ENCODE measurements around the gene MAPKBP1. TPM values are rescaled to one million over a fixed set of nuclear protein-coding genes. Genes with fewer than 3 reads are reported as not detected.

The MAPKBP1 gene
- total and polyA plus RNA-seq, 12 donors: 3.4 to 27.2 (median 13.3) TPM

- peaks cover 0 to 40% (median 0%) of the 10 kb centered on the region in 9 donors for H3K36me3 ChIP-seq
- WGBS, 2 donors: 95% methylated on average over 5 of the region's 5 CpGs
- ATAC-seq (peak in 4 of 8 donors; percentile 6 to 10 (median 8)), DNase-seq (no peak)
- H3K4me3 ChIP-seq: no peak overlapping the region
- H3K4me1 ChIP-seq: peaks cover 0 to 27% (median 6%) of the 10 kb centered on the region in 9 donors
- TF ChIP-seq CTCF (IDR thresholded peaks at IDR 0.05): no peak
- no peak overlapping the region for H3K27ac ChIP-seq
- no peaks in the 10 kb centered on the region for H3K9me3 ChIP-seq
- no peaks in the 10 kb centered on the region for H3K27me3 ChIP-seq
- intact Hi-C loops (cut with DNase I): loop anchor here (1.0 to 10.0 kb wide), 11 partner anchors 37 to 346 kb away; partner anchors contain the start of genes MAPKBP1 (in 7 of the 10) and TYRO3 (in 5 of the 10)
Observed at GRCh38 chr15:41810651-41811431, 36.6 kb downstream of the MAPKBP1 start.

DNA sequence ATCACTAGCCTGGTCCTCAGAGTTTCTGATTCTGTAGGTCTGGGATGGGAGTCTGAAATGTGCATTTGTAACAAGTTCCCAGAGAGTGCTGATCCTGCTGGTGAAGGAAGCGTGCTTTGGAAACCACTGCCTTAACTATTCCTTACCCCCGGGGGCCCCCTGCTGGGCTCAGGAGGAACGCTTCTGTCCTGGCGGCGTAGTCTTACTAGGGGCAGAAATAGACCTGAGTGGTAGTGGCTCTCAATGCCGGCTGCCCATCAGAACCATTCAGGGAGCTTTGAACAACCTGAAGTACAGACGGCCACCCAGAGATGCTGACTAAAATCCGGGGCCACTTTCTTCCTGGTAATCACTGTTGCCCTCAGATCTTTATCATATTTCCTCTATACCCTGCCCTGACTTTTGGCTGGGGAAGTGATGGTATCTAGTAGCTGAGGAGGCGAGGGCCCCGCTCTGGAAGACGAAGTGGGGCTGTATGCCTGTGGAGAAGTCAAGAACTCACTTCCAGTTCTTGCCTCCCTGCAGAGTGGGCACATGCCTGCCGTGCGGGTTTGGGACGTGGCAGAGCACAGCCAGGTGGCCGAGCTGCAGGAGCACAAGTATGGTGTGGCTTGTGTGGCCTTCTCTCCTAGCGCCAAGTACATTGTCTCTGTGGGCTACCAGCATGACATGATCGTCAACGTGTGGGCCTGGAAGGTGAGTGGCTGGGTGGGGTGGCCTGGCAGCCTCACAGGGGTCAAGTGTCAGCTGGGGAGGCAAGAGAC, 37.3 kb downstream of the MAPKBP1 start:
- peak; percentile 85 to 96 (median 92) for ATAC-seq
- no peak overlapping the region for H3K27ac ChIP-seq
- WGBS, 2 donors: 48 to 51% methylated on average over 18 of the region's 18 CpGs

GRCh38 chr15:41812820-41813375, 38.6 kb downstream of the MAPKBP1 start:
- no peaks in the 10 kb centered on the region for H3K27me3 ChIP-seq
- peaks cover 0 to 17% (median 6%) of the 10 kb centered on the region in 9 donors for H3K4me1 ChIP-seq
- 92% methylated on average over 11 of the region's 11 CpGs for WGBS, 2 donors
- no peak overlapping the region for H3K27ac ChIP-seq
- TF ChIP-seq CTCF (IDR thresholded peaks at IDR 0.05): no peak
- no peaks in the 10 kb centered on the region for H3K9me3 ChIP-seq
- ATAC-seq (no peak), DNase-seq (no peak)
- H3K36me3 ChIP-seq: peaks cover 0 to 60% (median 13%) of the 10 kb centered on the region in 9 donors
- intact Hi-C loops (cut with DNase I): loop anchor here in 9 of 10 donors (2.0 to 10.0 kb wide), 9 partner anchors 41 to 348 kb away; partner anchors contain the start of genes TYRO3 (in 5 of the 9) and MAPKBP1 (in 3 of the 9)
- no peak overlapping the region for H3K4me3 ChIP-seq

More for the DNA sequence above, 37.3 kb downstream of the MAPKBP1 start:
- H3K27me3 ChIP-seq: no peaks in the 10 kb centered on the region
- TF ChIP-seq CTCF (IDR thresholded peaks at IDR 0.05): peak; percentile 77 to 95 (median 92)
- H3K4me1 ChIP-seq: peaks cover 0 to 20% (median 6%) of the 10 kb centered on the region in 9 donors
- H3K9me3 ChIP-seq: no peaks in the 10 kb centered on the region
- intact Hi-C loops (cut with DNase I): loop anchor here (1.0 to 10.0 kb wide), 12 partner anchors 37 to 347 kb away; partner anchors contain the start of genes MAPKBP1 (in 7 of the 10) and TYRO3 (in 5 of the 10)
- H3K4me3 ChIP-seq: no peak overlapping the region
- H3K36me3 ChIP-seq: peaks cover 0 to 48% (median under 1%) of the 10 kb centered on the region in 9 donors
- peak; percentile 86 for DNase-seq

- intact Hi-C loops (cut with DNase I): loop anchor here in 9 of 10 donors (2.0 to 10.0 kb wide), 9 partner anchors 41 to 349 kb away; partner anchors contain the start of genes TYRO3 (in 5 of the 9) and MAPKBP1 (in 3 of the 9)
- Histone ChIP-seq H3K27me3 (no peaks in the 10 kb centered on the region), H3K4me1 (peaks cover 0 to 17% (median 6%) of the 10 kb centered on the region in 9 donors), H3K9me3 (no peaks in the 10 kb centered on the region), H3K4me3 (no peak overlapping the region), H3K27ac (no peak overlapping the region), H3K36me3 (peaks cover 0 to 66% (median 19%) of the 10 kb centered on the region in 9 donors)
- TF ChIP-seq CTCF (IDR thresholded peaks at IDR 0.05): no peak
- 93 to 97% methylated on average over 8 of the region's 8 CpGs for WGBS, 2 donors
- ATAC-seq: no peak
- DNase-seq: no peak
Observed at GRCh38 chr15:41813426-41813825, 39.1 kb downstream of the MAPKBP1 start.

Measured in heart right ventricle (tissue), 16 donors.